Adrenal gland (tissue), 5 donors: ENCODE measurements around the gene OR4C5.
"Not testable (repeated sequence)": the region's sequence is repeated elsewhere in the genome, so short reads cannot be mapped to it uniquely, and the experiment has no call there.

Experiments
- CTCF ChIP-seq, 6 experiments: fragments of 450-650 bp in 4 of 6; fragments of 200-600 bp in 2 of 6; sonication (generic) in 1 of 6; IDR thresholded peaks; 1 replicate in 5 of 6; 2 replicates in 1 of 6; pipeline versions ENCODE4 v1.5.1 to v1.8.0; 2016 to 2021; ENCODE audit warnings: antibody characterized with exemption in 6 of 6, mild to moderate bottlenecking in 2 of 6, moderate library complexity in 1 of 6
- POLR2A ChIP-seq, 2 donors: fragments of 450-650 bp; IDR thresholded peaks; one replicate each; pipeline ENCODE4 v1.6.1; 2017; ENCODE audit warnings: antibody characterized with exemption in 2 of 2, mild to moderate bottlenecking in 2 of 2, moderate library complexity in 1 of 2
- donor health status: DM: no; HTN: no; CAD: no.

- not testable (repeated sequence) for TF ChIP-seq CTCF, POLR2A (IDR thresholded peaks at IDR 0.05)
Observed at GRCh38 chr11:48319813-48320212, 46.5 kb downstream of the OR4C5 start.
